Left ventricle myocardium inferior (tissue), 1 donor: ENCODE data around the gene DSTYK. TPM values are rescaled to one million over a fixed set of nuclear protein-coding genes. Genes with fewer than 3 reads are reported as not detected.

Experiments used
- DNase-seq: peaks from one replicate; pipeline ENCODE4 v3.0.0-alpha.2; 2020
- H3K27ac ChIP-seq: fragments of 200-600 bp; replicated peaks from 2 replicates; pipeline ENCODE4 v1.8.0; 2021
- H3K27me3 ChIP-seq: fragments of 200-600 bp; 2 replicates; pipeline ENCODE4 v1.8.0; 2021; ENCODE audit warnings: low read depth
- H3K36me3 ChIP-seq: fragments of 200-600 bp; 2 replicates; pipeline ENCODE4 v1.8.0; 2021
- H3K4me1 ChIP-seq: fragments of 200-600 bp; 2 replicates; pipeline ENCODE4 v1.8.0; 2021
- H3K4me3 ChIP-seq: fragments of 200-600 bp; 2 replicates; pipeline ENCODE4 v1.8.0; 2021; ENCODE audit warnings: mild to moderate bottlenecking, moderate library complexity
- H3K9me3 ChIP-seq: fragments of 200-600 bp; replicated peaks from 2 replicates; pipeline ENCODE4 v1.8.0; 2021
- intact Hi-C: fragments of 100-400 bp; cut with micrococcal nuclease; formaldehyde crosslinking; loops from one replicate; pipeline ENCODE4 v1.11.0; 2022
- total RNA-seq: library from RNA; stranded (reverse); fragmentation: NEBNext Ultra II Directional; extraction: Animal tissue kit (Norgen Biotek cat#: 25700); gene quantifications from one replicate; pipeline ENCODE4 v1.2.1, GENCODE V29; 2021
- TF ChIP-seq, protein P1 (sequence below): fragments of 200-600 bp; IDR thresholded peaks from 2 replicates; pipeline ENCODE4 v1.8.0; 2021; ENCODE audit warnings: antibody characterized with exemption, mild to moderate bottlenecking, borderline replicate concordance
- donor health status: DM: no; HTN: yes; CAD: no; lungs with severe emphysema.

The DSTYK gene
- total RNA-seq, 1 donor from 2014 or later: 6.3 TPM

DNA sequence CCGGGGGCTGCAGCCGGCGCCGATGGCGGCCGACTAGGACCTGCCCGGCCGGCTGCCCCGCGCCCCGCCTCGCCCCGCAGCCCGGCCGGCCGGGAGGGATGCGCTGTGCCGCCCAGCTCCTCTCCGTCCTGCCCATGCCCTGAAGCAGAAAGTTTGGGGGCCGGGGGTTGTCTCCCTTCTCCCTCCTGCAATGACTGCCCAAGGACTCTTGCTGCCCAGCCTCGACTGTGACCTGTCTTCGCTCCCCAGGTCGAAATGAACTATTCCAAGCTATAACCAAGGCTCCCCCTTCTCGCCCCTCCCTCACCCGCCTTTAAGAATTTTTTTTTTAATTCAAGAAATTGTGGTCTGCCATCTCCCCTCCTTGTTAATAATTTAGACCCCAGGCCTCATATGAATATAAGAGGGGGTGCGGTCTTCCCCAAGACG is 16.6 kb upstream of the DSTYK start:
- H3K4me3 ChIP-seq: peak overlapping the region; percentile 77
- H3K27me3 ChIP-seq: peaks cover 7% of the 10 kb centered on the region
- DNase-seq: no peak
- no peak overlapping the region for H3K27ac ChIP-seq
- intact Hi-C loops: no loop called here
- TF ChIP-seq, protein P1, sequence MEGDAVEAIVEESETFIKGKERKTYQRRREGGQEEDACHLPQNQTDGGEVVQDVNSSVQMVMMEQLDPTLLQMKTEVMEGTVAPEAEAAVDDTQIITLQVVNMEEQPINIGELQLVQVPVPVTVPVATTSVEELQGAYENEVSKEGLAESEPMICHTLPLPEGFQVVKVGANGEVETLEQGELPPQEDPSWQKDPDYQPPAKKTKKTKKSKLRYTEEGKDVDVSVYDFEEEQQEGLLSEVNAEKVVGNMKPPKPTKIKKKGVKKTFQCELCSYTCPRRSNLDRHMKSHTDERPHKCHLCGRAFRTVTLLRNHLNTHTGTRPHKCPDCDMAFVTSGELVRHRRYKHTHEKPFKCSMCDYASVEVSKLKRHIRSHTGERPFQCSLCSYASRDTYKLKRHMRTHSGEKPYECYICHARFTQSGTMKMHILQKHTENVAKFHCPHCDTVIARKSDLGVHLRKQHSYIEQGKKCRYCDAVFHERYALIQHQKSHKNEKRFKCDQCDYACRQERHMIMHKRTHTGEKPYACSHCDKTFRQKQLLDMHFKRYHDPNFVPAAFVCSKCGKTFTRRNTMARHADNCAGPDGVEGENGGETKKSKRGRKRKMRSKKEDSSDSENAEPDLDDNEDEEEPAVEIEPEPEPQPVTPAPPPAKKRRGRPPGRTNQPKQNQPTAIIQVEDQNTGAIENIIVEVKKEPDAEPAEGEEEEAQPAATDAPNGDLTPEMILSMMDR: no peak
- no peaks in the 10 kb centered on the region for H3K9me3 ChIP-seq
- H3K4me1 ChIP-seq: peaks cover 25% of the 10 kb centered on the region
- H3K36me3 ChIP-seq: no peaks in the 10 kb centered on the region

DNA sequence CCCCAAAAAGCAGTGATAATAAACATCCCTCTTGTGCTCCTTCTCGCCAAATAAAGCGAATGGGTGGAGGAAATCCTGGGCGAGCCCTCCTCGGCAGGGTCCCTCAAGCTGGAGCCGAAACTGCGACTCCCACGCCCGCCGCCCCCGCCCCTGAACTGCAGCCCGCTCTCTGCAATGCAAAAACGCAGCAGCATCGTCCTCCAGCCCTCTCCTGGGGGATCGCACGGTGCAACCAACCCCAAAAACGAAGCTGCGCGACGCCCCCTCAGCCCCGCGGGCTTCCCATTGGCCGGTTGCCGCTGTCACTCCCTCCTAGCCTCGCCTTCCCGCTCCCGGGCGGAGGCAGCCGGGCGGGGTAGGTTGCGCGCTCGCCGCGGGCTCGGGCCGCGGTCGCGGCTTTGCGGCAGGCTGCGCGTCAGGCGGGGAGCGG is 16.1 kb upstream of the DSTYK start, which contains the start of gene TMCC2:
TSS of gene TMCC2 (plus strand) at position 363 of the 430 bp plus-strand sequence. CDS start 619 bp downstream, outside the sequence.
- intact Hi-C loops: no loop called here
- Histone ChIP-seq H3K27ac (peak within 1 kb of the TSS; percentile 35), H3K4me3 (peak within 1 kb of the TSS; percentile 77)

DNA sequence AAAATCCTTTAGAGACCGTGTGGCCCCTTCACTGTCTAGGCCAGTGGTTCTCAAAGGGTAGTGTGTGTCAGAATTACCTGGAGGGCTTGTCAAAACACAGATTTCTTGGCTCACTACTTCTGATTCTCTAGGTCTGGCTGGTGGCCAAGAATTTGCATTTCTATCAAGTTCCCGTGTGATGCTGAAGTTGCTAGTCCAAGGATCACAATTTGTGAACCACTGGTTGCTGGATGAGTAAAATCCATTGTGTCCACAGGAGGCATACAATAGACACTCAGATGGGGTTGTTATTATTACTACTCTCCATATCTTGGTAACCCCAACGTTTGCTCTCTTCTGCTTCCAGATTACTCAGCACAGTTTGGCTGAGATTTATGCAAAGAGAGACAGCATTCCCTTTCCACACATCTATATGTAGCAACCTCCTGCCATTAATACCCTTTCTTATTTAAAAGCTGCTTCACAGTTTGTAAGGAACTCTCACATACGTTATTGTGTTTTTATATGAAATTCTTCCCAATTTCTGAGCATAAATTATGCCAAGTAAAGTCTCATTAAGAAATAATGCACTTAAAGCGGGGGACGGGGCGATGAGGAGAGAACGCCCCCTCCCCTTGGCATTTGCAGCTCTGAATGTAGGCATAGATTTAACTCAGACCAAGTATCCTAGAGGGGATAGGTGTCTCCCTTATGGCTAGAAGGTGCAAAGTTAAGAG is 15.5 kb upstream of the DSTYK start:
- Histone ChIP-seq H3K27me3 (peaks cover 7% of the 10 kb centered on the region), H3K36me3 (no peaks in the 10 kb centered on the region), H3K9me3 (no peaks in the 10 kb centered on the region), H3K4me3 (peak overlapping the region; percentile 77), H3K27ac (peak overlapping the region; percentile 35), H3K4me1 (peaks cover 25% of the 10 kb centered on the region)
- intact Hi-C loops: no loop called here
- DNase-seq: no peak
- TF ChIP-seq, protein P1: no peak

More for the DNA sequence above, 16.1 kb upstream of the DSTYK start, which contains the start of gene TMCC2:
- Histone ChIP-seq H3K9me3 (no peaks in the 10 kb centered on the region), H3K4me1 (peaks cover 25% of the 10 kb centered on the region), H3K36me3 (no peaks in the 10 kb centered on the region), H3K27me3 (peaks cover 7% of the 10 kb centered on the region)
- TF ChIP-seq, protein P1: no peak
- peak; percentile 91 for DNase-seq

DNA sequence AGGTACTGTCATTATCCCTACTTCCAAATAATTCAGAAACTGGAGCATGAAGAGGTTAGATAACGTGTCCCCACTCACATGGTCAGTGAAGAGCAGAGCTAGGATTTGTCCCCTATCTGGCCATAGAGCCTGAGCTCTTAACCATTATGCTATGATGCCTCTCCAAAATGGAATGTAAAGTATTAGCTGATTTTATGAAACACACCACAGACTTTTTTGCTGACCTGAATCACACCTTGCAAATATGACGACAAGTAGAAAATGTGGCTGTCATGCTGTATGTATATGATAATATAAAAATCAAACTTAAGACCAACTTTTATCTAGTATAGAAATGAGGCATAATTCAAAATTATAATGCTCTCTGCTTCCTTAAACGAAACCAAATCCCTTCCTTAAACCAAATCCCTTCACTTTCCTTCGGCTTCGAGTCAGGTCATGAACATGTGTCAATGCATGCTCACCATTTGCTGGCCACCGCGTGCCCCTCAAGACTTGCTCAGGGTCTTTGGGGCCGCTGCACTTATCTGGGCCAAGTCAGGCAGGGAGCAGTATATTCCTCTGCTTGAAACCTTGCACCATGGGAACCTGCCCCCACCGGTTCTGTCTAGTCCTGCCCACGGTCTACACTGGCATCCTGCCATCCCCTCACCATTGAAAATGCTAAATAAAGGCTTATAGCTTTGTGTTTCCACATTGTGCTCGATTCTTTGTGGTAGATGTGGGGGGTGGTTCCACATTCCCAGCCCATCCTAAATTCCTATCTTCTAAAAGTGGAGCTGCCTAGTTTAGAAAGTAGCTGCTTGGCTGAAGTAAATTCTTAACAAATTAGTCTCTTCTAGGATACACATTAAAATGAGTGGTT is 14.6 kb upstream of the DSTYK start:
- TF ChIP-seq, protein P1: no peak
- peaks cover 7% of the 10 kb centered on the region for H3K27me3 ChIP-seq
- DNase-seq: no peak
- peaks cover 25% of the 10 kb centered on the region for H3K4me1 ChIP-seq
- no peak overlapping the region for H3K4me3 ChIP-seq
- H3K27ac ChIP-seq: no peak overlapping the region
- intact Hi-C loops: no loop called here
- H3K36me3 ChIP-seq: no peaks in the 10 kb centered on the region
- no peaks in the 10 kb centered on the region for H3K9me3 ChIP-seq

DNA sequence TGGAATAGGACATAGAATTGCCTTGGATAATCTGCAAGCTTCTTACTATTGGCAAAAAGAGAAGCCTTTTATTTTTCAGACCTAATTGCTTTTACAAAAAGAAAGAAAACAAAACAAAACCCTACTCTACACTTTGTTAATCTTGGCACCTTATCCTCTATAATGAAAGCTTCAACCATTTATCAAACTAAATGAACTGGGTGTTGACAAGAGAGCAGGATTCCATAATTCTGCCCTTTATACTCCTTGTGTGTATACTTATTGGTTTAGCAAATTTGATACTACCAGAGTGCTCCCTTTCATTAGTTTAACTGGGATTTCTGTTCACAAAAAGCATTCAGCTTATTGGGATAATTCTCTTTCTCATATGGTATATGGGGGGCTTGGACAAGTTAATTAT is 13.2 kb upstream of the DSTYK start:
- TF ChIP-seq, protein P1: no peak
- no peak for DNase-seq

More for the DNA sequence above, 13.2 kb upstream of the DSTYK start:
- Histone ChIP-seq H3K36me3 (no peaks in the 10 kb centered on the region), H3K27ac (no peak overlapping the region), H3K4me1 (peaks cover 20% of the 10 kb centered on the region), H3K4me3 (no peak overlapping the region), H3K9me3 (no peaks in the 10 kb centered on the region), H3K27me3 (peaks cover 7% of the 10 kb centered on the region)
- intact Hi-C loops: no loop called here
